Posterior vena cava (tissue), 2 donors: ENCODE results near the gene RNF220. TPM values are rescaled to one million over a fixed set of nuclear protein-coding genes. Genes with fewer than 3 reads are reported as not detected.
A peak's percentile ranks its signal among the peaks of the same experiment; 100 is the strongest.
"Not testable (repeated sequence)": the region's sequence is repeated elsewhere in the genome, so short reads cannot be mapped to it uniquely, and the experiment has no call there.

Experiments
- DNase-seq: peaks from one replicate; pipeline ENCODE4 v3.0.0-alpha.2; 2020; ENCODE audit warnings: low spot score
- intact Hi-C, 2 donors: fragments of 100-400 bp; cut with DNase I; formaldehyde crosslinking; loops; one replicate each; pipeline versions ENCODE4 v1.14.1 to v1.14.2; 2022 to 2023
- total RNA-seq, 2 donors: library from RNA; stranded (reverse); fragmentation: NEBNext Ultra II Directional; extraction: Animal tissue kit (Norgen Biotek cat#: 25700); gene quantifications; one replicate each; pipeline ENCODE4 v1.2.1, GENCODE V29; 2021
- donor health status: DM: yes; HTN: yes; CAD: no.
- donor health status: DM: yes; HTN: yes; CAD: no.

The RNF220 gene
- total RNA-seq, 2 donors from 2014 or later: 46.4 to 53.6 TPM

- DNase-seq: no peak
Measured at GRCh38 chr1:44537956-44538355, 132.9 kb downstream of the RNF220 start.

GRCh38 chr1:44539991-44540730 lies 135.1 kb downstream of the RNF220 start:
- no peak for DNase-seq
- intact Hi-C loops: loop anchor here in 1 of 2 donors (10.0 kb wide), 1 partner anchor 1235 kb away; the partner anchor contains the start of gene TIE1

More at GRCh38 chr1:44537956-44538355, 132.9 kb downstream of the RNF220 start:
- intact Hi-C loops: loop anchor here in 1 of 2 donors (10.0 kb wide), 1 partner anchor 1233 kb away; the partner anchor contains the start of gene TIE1

GRCh38 chr1:44542420-44543063 lies 137.5 kb downstream of the RNF220 start:
- intact Hi-C loops: no loop called here
- peak; percentile 55 for DNase-seq

- DNase-seq: peak; percentile 50
Measured at GRCh38 chr1:44543064-44543744, 138.1 kb downstream of the RNF220 start.

GRCh38 chr1:44543786-44544185 lies 138.7 kb downstream of the RNF220 start:
- intact Hi-C loops: no loop called here
- DNase-seq: peak; percentile 51

More at GRCh38 chr1:44543064-44543744, 138.1 kb downstream of the RNF220 start:
- intact Hi-C loops: no loop called here

GRCh38 chr1:44544960-44545359 lies 139.9 kb downstream of the RNF220 start:
- intact Hi-C loops: no loop called here
- no peak for DNase-seq

GRCh38 chr1:44545961-44546360 lies 140.9 kb downstream of the RNF220 start:
- no peak for DNase-seq
- intact Hi-C loops: no loop called here

GRCh38 chr1:44546403-44547053 lies 141.5 kb downstream of the RNF220 start:
- DNase-seq: no peak
- intact Hi-C loops: no loop called here

- DNase-seq: no peak
- intact Hi-C loops: no loop called here
Measured at GRCh38 chr1:44547361-44547760, 142.3 kb downstream of the RNF220 start.

GRCh38 chr1:44547837-44548236 lies 142.8 kb downstream of the RNF220 start:
- intact Hi-C loops: no loop called here
- DNase-seq: no peak

- no peak for DNase-seq
- intact Hi-C loops: no loop called here
Measured at GRCh38 chr1:44549510-44549909, 144.5 kb downstream of the RNF220 start.

GRCh38 chr1:44553127-44553758 lies 148.2 kb downstream of the RNF220 start:
- intact Hi-C loops: no loop called here
- DNase-seq: no peak

GRCh38 chr1:44553771-44554170 lies 148.7 kb downstream of the RNF220 start:
- intact Hi-C loops: no loop called here
- no peak for DNase-seq

GRCh38 chr1:44554706-44555105 lies 149.7 kb downstream of the RNF220 start:
- DNase-seq: no peak
- intact Hi-C loops: no loop called here

GRCh38 chr1:44557778-44558177 lies 152.7 kb downstream of the RNF220 start:
- DNase-seq: no peak
- intact Hi-C loops: no loop called here

GRCh38 chr1:44558883-44559282 lies 153.8 kb downstream of the RNF220 start:
- intact Hi-C loops: no loop called here
- no peak for DNase-seq

GRCh38 chr1:44559330-44559729 lies 154.3 kb downstream of the RNF220 start:
- intact Hi-C loops: no loop called here
- DNase-seq: no peak

GRCh38 chr1:44559913-44560312 lies 154.9 kb downstream of the RNF220 start:
- intact Hi-C loops: no loop called here
- no peak for DNase-seq

GRCh38 chr1:44560696-44561095 lies 155.6 kb downstream of the RNF220 start:
- intact Hi-C loops, DNase-seq: not testable (repeated sequence)
